Activated T-cell treated with anti-CD3 and anti-CD28 coated beads for 1 hour (primary cell): Measurements from ENCODE around the gene GLI1.

Source experiments
- DNase-seq: peaks from one replicate; pipeline ENCODE4 v3.0.0-alpha.2; 2020; ENCODE audit warnings: low read depth

Gene GLI1

DNA sequence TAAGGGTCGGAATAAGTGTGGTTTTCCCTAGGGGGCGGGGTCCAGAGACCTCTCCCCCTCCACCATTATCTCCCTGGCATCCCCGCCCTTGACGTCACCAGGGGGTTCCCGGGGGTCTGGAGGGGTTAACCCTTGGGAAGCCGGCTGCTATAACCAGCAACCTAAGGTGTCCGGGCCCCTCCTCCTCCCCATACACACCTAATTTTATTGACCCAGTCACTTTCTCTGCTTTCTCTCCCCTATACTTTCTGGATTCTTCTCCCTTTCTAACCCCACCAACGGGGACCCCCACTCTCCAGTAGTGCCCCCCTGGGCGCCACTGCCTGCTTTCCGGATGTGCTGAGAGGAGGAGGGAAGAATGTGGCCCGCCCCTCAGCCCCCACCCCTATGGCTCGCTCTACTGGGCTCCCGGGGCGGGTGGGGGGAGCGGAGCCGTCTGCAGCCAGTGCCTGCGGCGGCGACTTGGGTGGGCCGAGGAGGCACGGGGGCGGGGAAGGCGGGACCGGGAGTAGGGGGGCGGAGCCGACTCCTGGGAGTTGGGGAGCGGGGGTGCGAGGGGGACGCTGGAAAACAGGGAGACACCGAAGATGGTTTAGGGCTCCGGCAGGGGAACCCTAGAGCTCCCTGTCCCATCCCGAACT, 1.8 kb downstream of the GLI1 start:
- DNase-seq = no peak

DNA sequence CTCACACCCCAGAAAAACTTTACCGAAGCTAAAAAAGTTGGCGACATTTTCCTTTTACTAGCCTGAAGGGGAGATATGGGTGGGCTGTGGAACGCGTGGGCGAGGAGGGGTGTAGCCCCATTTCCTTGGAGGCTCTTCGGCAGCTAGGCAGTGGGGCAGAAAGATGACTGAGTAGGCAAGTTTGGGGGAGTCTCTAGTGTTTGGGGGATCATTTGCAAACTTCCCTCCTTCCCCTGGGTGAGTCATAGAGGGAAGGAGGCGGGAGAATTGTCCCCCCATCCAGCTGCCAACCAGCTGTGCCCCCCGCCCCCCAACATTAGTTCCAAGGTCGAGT, 2.3 kb downstream of the GLI1 start:
- no peak for DNase-seq

DNA sequence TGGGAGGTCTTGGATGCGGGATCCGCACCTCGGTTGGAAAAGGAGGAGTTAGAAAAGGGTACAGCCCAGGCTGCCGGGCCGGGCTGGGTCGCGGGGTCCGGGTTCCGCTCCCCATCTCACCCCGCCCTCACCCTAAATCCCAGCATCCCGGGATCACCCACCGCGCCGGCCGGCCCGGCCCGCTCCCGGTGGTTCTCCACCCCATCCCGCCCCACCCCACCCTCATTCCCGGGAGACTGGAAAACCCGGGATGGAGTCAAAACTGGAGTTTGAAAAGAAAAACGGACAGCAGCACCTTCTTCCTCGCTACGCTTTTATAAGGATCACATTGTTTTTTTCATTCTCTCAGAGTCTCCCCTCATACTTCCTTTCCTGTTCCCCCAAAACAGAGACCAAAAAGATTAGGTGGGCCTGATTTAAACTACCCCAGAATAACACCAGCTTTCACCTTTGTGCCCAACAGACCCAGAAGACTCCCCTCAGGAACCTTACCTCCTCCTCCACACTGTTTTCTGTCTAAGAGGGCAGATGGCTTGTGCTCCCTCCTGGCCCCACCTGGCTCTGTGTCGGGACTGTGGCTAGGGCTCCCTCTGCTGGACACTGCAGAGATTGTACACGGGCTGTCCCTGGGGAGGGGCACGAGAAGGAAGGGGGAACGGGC, 2.8 kb downstream of the GLI1 start:
- DNase-seq = peak; percentile 83

DNA sequence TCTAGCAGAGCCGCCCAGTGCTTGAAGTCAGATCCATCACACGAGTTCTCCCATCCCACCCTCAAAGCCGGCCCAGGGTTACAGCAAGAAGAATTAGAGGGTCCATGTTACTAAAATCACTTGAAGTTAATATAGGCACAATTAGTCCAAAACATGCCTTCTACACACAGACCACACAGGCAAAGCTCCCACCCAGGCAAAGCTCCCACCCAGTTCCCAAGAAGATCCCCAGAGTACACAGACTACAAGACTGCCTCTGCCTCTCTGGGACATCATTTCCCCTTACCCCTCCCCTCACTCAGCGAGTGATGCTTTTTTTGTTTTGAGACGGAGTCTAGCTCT, 3.3 kb downstream of the GLI1 start:
- no peak for DNase-seq

DNA sequence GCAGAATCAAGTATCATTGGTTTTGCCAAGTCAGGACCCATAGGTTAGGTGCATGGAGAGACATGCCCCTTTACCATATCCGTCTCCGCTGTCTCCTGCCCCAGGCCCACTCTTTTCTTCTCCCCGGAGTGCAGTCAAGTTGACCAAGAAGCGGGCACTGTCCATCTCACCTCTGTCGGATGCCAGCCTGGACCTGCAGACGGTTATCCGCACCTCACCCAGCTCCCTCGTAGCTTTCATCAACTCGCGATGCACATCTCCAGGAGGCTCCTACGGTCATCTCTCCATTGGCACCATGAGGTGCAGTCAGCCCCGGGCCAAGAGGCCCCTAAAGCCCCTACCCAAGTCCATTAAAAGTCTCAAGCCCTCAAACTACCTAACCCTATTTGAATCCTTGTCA, 5.0 kb downstream of the GLI1 start:
- DNase-seq = no peak

DNA sequence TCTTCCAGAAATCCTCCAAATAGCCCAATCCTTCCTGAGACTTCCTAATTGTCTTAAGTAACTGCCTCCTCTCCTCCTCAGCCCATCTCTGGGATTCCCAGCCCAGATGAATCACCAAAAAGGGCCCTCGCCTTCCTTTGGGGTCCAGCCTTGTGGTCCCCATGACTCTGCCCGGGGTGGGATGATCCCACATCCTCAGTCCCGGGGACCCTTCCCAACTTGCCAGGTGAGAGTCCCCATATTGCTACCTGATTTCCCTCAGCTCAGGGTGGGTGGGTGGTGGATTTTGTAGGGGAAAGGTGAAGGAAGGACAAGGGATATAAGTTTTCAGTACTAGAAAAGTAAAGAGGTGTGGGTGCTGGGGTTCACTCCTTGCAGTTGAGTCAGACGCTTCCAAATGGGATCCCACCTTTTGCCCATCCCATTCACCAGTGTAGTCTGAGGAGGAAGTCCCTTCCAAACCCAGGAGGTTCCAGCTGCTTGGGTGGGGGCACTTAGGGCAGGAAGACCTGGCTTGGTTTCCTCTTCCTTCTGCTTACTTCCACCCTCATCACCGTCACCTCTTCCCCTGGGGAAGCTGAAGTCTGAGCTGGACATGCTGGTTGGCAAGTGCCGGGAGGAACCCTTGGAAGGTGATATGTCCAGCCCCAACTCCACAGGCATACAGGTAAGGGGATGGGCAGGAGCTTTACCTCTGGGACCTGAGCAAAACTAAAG, 5.6 kb downstream of the GLI1 start:
- no peak for DNase-seq

DNA sequence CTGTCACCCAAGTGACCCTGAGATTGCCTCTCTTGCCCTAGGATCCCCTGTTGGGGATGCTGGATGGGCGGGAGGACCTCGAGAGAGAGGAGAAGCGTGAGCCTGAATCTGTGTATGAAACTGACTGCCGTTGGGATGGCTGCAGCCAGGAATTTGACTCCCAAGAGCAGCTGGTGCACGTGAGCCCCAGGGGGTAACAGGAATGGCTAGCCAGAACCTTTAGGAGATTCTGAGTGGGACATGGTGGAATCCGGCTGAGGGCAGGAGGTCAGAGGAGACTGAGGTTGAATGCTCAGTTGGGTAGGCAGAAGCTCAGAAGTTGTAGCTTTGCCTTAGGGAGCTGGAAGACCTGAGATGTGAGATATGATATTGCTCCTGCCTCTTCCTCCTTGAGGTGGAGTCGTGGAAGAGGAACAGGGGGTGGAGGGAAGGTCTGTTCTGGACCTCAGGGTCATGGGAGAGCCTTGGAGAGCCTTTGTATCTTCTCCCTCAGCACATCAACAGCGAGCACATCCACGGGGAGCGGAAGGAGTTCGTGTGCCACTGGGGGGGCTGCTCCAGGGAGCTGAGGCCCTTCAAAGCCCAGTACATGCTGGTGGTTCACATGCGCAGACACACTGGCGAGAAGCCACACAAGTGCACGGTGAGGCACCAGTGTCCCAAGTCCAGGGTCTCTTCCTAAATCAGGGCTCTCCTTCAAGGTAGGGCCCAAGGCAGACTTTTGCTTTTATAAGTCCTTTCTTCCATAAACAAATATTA, 6.3 kb downstream of the GLI1 start:
- DNase-seq = no peak

DNA sequence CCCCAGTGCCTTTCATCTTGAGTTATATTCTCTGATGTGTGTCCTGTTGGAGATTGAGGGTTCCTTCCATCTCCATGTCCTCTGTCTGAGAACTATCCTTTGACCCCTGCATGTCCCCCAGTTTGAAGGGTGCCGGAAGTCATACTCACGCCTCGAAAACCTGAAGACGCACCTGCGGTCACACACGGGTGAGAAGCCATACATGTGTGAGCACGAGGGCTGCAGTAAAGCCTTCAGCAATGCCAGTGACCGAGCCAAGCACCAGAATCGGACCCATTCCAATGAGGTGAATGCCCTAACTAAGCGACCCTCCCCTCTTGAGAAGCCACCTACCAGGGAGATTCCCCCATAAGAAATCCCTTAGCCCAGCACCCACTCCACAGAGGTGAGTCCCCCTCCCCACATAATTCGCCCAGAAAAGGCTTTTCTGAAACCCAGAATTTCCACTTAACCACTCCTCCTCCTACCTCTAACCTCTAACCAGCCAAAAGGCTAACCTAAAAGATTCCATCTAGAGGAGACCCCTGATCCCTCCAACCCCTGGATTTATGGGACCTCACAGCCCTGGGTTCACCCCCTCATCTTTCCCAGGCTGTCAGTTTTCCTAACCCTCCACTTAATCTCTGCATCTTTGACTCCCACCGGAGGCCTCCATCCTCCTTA, 7.8 kb downstream of the GLI1 start:
- no peak for DNase-seq

DNA sequence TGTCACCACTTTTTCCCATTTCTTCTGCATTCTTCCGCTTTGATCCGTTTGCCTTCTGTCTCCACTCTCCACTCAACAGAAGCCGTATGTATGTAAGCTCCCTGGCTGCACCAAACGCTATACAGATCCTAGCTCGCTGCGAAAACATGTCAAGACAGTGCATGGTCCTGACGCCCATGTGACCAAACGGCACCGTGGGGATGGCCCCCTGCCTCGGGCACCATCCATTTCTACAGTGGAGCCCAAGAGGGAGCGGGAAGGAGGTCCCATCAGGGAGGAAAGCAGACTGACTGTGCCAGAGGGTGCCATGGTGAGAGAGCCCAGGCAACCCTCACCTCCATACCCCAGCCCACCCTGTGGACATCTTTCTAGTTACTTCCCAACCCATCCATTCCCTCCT, 8.3 kb downstream of the GLI1 start:
- DNase-seq = no peak

DNA sequence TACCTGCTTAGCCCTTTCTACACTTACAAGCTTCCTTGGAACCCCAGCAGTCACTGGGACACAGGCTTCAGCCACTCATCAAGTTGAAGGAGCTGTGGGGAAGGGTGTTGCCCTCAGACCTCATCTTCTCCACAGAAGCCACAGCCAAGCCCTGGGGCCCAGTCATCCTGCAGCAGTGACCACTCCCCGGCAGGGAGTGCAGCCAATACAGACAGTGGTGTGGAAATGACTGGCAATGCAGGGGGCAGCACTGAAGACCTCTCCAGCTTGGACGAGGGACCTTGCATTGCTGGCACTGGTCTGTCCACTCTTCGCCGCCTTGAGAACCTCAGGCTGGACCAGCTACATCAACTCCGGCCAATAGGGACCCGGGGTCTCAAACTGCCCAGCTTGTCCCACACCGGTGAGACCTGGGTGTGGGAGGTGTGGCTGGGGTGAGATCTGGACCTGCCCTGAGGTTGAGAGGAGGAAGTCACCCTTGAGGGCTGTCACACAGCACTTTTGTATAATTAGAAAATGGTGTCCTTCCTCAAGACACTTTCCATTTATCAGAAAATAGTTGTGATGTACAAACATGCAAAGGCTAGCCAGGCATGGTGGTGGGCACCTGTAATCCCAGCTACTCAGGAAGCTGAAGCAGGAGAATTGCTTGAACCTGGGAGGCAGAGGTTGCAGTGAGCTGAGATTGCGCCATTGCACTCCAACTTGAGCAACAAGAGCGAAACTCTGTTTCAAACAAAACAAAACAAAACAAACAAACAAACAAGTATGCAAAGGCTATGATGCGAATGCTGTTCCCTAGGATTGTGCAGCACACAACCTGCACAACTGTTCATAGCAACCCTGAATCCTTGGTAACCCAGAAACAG, 9.9 kb downstream of the GLI1 start:
- no peak for DNase-seq

DNA sequence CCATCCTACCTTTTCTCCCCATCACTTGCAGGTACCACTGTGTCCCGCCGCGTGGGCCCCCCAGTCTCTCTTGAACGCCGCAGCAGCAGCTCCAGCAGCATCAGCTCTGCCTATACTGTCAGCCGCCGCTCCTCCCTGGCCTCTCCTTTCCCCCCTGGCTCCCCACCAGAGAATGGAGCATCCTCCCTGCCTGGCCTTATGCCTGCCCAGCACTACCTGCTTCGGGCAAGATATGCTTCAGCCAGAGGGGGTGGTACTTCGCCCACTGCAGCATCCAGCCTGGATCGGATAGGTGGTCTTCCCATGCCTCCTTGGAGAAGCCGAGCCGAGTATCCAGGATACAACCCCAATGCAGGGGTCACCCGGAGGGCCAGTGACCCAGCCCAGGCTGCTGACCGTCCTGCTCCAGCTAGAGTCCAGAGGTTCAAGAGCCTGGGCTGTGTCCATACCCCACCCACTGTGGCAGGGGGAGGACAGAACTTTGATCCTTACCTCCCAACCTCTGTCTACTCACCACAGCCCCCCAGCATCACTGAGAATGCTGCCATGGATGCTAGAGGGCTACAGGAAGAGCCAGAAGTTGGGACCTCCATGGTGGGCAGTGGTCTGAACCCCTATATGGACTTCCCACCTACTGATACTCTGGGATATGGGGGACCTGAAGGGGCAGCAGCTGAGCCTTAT, 10.8 kb downstream of the GLI1 start:
- no peak for DNase-seq

DNA sequence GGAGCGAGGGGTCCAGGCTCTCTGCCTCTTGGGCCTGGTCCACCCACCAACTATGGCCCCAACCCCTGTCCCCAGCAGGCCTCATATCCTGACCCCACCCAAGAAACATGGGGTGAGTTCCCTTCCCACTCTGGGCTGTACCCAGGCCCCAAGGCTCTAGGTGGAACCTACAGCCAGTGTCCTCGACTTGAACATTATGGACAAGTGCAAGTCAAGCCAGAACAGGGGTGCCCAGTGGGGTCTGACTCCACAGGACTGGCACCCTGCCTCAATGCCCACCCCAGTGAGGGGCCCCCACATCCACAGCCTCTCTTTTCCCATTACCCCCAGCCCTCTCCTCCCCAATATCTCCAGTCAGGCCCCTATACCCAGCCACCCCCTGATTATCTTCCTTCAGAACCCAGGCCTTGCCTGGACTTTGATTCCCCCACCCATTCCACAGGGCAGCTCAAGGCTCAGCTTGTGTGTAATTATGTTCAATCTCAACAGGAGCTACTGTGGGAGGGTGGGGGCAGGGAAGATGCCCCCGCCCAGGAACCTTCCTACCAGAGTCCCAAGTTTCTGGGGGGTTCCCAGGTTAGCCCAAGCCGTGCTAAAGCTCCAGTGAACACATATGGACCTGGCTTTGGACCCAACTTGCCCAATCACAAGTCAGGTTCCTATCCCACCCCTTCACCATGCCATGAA, 11.5 kb downstream of the GLI1 start:
- DNase-seq = no peak

DNA sequence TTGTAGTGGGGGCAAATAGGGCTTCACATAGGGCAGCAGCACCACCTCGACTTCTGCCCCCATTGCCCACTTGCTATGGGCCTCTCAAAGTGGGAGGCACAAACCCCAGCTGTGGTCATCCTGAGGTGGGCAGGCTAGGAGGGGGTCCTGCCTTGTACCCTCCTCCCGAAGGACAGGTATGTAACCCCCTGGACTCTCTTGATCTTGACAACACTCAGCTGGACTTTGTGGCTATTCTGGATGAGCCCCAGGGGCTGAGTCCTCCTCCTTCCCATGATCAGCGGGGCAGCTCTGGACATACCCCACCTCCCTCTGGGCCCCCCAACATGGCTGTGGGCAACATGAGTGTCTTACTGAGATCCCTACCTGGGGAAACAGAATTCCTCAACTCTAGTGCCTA, 12.1 kb downstream of the GLI1 start:
- no peak for DNase-seq

DNA sequence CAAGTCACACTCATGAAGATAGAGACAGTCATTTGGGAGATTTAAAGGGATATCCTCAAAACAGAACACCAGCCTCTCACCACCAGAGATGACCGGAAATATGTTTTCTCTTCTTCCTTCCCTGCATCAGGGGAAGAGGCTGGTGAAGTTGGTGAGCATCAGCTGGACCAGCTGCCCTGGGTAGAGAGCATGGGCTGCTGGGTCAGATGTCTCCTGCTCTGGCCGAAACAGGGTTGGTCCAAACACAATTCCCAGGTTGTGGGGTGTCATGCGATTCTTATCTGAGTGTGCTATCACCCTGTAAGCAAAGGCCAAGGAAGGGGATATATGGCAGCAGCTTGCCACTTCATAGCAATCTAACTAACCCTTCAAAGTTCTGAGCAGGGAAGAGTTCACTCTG, 12.8 kb downstream of the GLI1 start:
- no peak for DNase-seq

DNA sequence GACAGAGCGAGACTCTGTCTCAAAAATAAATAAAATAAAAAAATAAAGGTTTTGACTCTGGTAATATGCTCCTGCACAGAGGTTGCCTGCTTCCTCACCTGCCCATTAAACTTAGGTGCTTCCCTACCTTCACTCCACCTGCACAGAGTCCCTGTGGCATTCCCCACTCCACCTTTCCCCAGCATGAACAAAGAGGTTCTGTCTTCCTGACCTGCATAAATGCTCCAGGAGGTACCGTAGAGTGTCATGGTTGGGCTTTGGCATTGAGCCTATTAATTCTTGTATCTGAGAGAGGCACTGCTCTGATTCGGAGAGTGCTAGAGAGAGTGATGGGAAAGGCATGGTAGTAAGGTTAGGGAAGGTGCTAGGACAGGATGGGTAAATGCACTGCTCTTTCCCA, 13.8 kb downstream of the GLI1 start:
- DNase-seq = no peak

DNA sequence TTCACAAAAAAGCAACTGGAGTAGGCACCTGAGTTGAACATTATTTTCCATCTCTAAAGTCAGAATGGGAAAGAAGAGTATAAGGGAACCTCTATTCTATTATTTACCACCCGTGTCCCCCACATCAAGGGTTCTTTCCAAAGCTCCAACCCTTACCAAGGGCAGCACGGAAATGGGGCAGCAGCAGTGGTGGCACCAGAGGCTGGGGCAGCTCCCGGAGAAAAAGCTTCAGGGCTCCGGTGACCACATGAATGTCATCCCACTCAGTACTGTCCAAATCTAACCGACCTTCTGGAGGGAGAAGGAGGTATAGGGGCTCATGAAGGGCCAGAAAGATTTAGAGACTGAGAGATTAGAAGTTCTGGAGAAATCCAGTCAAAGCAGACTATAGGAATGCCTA, 14.3 kb downstream of the GLI1 start:
- DNase-seq = no peak

DNA sequence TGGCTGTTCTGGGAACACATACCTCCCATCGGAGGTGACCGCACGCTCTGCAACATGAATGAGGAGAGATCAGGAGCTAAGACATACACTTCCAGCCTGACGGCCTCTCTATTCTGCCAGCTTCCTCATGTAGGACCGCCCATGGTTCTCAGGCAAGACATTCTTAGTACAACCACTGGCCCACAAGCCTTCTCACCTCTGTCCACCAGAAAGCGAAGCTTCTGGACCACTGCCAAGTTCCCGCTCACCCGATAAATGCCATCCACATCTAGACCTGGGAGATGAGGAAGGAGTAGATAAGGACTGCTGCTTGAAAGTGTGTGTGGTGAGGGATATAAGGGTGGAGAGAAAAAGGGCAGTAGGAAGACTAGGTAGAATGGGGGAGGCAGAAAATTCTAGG, 14.8 kb downstream of the GLI1 start:
- DNase-seq = no peak

DNA sequence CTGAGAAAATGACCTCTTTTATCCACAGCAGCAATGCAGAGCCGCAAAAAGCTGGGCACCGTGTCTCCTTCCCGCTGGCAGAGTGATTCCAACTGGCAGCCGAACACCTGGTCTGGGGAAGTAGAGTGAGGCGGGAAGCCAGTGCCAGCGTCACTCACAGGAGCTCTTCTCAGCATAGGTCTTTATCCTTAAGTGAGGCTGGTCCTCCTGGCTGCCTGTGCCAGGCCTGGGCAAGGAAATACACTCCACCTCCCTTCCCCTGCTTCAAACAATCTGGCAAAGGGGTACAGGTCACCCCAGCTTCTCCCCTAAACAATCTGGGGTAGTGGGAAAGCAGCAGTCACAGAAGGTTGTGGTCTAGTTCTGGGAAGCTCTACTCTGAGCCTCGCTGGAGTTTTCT, 15.3 kb downstream of the GLI1 start:
- DNase-seq = no peak

DNA sequence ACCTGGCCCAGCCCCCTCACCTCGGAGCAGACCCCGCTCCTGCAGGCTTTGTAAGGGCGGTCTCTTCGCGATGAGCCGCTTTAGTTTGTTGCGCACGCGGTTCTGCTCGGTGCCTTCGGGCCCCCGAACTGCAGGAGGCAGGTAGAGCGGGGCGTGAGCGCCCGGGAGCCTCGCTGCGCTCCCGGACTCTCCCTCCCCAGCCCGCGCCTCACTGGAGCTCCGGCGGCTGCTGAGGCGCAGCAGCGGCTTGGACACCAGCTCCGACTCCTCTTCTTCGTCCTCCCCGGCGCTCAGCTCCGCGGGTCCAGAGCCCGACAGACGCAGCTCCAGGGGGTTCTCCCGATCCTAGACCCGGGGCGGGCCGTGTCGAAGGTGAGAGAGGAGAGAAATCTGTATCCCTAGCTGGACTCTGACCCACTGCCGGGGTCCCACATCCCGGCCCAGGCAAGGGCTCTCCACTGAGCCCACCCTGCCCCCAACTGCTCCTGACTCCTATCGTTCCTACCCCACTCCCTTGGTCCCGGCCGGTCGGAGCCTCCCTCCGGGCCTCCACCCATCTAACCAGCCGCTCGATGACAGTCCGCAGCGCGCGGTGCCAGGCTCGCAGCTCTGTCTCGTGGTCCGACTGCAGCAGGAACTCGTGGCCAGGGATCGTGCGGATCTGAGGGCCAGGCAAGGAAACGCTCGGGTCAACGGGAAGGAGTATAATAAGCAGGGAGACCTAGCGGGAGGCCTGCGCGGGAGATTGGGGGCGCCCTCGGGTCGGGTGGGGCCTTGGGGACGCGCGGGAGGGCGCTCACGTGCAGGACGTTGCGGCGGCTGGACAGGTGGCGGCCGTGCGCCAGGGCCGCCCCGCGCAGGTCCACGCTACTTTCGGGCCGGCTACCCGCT, 15.9 kb downstream of the GLI1 start:
- no peak for DNase-seq
